Measurements from ENCODE around the gene LRRC4.
A peak's percentile ranks its signal among the peaks of the same experiment; 100 is the strongest.

The LRRC4 gene

GRCh38 chr7:128003167-128003566 is 28.1 kb downstream of the LRRC4 start:
- DNase-seq (ENCODE audit: low spot score) = no peak
- TF ChIP-seq CTCF (IDR thresholded peaks at IDR 0.05; ENCODE audit: extremely low read depth, insufficient read depth, missing control alignments) = no peak
- in situ Hi-C loops (cut with MboI; ENCODE audit: low pct_unique_long_range_greater_than_20kb, low sequenced_read_pairs, unreplicated experiment) = no loop called here

GRCh38 chr7:128000854-128001265 is 30.4 kb downstream of the LRRC4 start:
- DNase-seq (ENCODE audit: low spot score) = peak; percentile 51
- in situ Hi-C loops (cut with MboI; ENCODE audit: low pct_unique_long_range_greater_than_20kb, low sequenced_read_pairs, unreplicated experiment) = no loop called here
- no peak for TF ChIP-seq CTCF (IDR thresholded peaks at IDR 0.05; ENCODE audit: extremely low read depth, insufficient read depth, missing control alignments)

DNA sequence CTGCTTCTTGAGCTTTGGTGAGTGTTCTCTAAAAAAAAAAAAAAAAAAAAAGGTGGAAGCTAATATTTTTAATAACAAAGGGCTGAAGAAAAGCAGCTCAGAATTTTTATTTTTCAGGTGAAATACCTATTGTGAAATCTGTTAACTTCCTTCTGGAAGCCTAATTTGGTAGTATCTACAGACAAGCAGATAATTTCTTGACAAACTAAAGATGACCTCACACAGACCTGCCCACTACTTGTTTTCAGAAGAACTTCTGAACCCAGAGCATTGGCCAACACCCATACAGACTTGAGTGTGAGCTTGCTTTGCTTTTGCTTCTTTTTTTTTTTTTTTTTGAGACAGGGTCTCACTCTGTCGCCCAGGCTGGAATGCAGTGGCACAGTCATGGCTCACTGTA is 31.2 kb downstream of the LRRC4 start:
- no peak for TF ChIP-seq CTCF (IDR thresholded peaks at IDR 0.05; ENCODE audit: extremely low read depth, insufficient read depth, missing control alignments)
- in situ Hi-C loops (cut with MboI; ENCODE audit: low pct_unique_long_range_greater_than_20kb, low sequenced_read_pairs, unreplicated experiment) = no loop called here
- no peak for DNase-seq (ENCODE audit: low spot score)

- TF ChIP-seq CTCF (IDR thresholded peaks at IDR 0.05; ENCODE audit: extremely low read depth, insufficient read depth, missing control alignments) = no peak
- in situ Hi-C loops (cut with MboI; ENCODE audit: low pct_unique_long_range_greater_than_20kb, low sequenced_read_pairs, unreplicated experiment) = no loop called here
- DNase-seq (ENCODE audit: low spot score) = no peak
Observed at GRCh38 chr7:127998671-127999070, 32.6 kb downstream of the LRRC4 start.

GRCh38 chr7:127997226-127997922 is 33.9 kb downstream of the LRRC4 start:
- no peak for TF ChIP-seq CTCF (IDR thresholded peaks at IDR 0.05; ENCODE audit: extremely low read depth, insufficient read depth, missing control alignments)
- in situ Hi-C loops (cut with MboI; ENCODE audit: low pct_unique_long_range_greater_than_20kb, low sequenced_read_pairs, unreplicated experiment) = no loop called here
- DNase-seq (ENCODE audit: low spot score) = no peak

DNA sequence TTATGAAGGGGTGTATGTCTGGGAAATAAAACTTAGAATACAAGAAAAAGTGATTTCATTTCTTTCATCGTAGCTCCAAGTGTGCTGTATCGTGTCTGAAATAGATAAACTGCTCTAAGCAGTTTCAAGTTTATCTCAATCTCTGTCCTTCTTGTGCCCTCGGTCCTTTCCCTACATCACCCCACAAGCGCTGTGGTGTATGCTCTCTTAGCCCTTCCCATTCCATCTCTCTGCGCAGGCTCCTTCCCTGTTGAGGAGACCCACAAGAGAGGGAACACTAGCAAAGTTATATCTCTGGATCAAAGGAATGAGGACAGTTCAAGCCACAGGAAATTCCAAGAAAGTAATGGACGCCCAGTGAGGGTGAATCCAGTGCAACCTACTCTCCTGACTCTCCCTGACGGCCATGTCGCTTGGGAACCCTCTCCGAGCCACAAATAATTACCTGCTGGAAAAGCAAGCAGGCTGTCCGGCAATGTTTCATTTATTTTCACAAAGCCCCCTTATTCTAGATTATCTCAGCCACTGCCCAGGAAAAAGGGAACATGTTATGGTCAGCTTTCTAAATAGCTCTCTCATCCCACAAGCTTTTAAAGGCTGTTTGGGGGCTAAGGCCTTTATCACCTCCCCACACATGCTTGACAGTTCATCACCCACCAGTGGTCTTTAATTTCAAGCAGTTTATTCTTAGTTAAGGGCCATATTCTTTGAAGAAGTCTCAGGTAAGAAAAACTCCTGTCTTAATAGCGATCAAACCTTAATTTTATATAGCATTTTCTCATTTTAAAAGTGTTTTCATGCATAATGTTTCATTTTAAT is 34.8 kb downstream of the LRRC4 start:
- no peak for TF ChIP-seq CTCF (IDR thresholded peaks at IDR 0.05; ENCODE audit: extremely low read depth, insufficient read depth, missing control alignments)
- in situ Hi-C loops (cut with MboI; ENCODE audit: low pct_unique_long_range_greater_than_20kb, low sequenced_read_pairs, unreplicated experiment) = no loop called here
- DNase-seq (ENCODE audit: low spot score) = no peak

Measured in GM13977 (cell line).